Measurements from ENCODE around the gene TCF7L1. TPM values are rescaled to one million over a fixed set of nuclear protein-coding genes. Genes with fewer than 3 reads are reported as not detected.
"Not testable (repeated sequence)": the region's sequence is repeated elsewhere in the genome, so short reads cannot be mapped to it uniquely, and the experiment has no call there.

The TCF7L1 gene
- total RNA-seq, 6 experiments from 2014 or later = 1.2 to 8.8 (median 3.7) TPM

DNA sequence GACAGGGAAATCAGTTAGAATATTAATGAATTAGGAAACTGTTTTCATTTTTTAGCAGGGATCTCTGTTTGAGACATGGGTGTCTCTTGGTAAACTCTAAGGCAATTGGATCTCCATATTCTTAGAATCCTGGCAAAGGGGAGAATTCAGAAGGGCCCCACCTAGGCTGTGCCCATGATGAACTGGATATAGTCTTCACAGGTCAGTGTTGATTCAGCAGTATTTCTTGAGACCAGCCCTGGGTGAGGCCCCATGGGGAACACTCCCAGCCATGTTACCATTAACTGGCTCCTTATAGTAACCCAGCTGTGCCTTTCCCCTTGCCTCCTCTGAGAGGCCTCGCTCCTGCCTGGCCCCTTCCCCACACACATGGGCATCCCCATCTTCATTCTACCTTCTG is 76.7 kb downstream of the TCF7L1 start:
- intact Hi-C loops (cut with DNase I) = no loop called here
- no peak for DNase-seq

GRCh38 chr2:85210511-85210910 is 77.3 kb downstream of the TCF7L1 start:
- no peak overlapping the region for H3K27ac ChIP-seq
- no peaks in the 10 kb centered on the region for H3K36me3 ChIP-seq
- WGBS (ENCODE audit: insufficient coverage, low coverage, low lambda C conversion rate, missing lambda C conversion rate) = 65% methylated on average over 4 of the region's 7 CpGs
- no peaks in the 10 kb centered on the region for H3K27me3 ChIP-seq
- intact Hi-C loops (cut with DNase I) = no loop called here
- no peaks in the 10 kb centered on the region for H3K9me3 ChIP-seq
- DNase-seq (no peak), ATAC-seq (no peak)
- no peak for TF ChIP-seq POLR2A (IDR thresholded peaks at IDR 0.05)
- TF ChIP-seq, protein P1, sequence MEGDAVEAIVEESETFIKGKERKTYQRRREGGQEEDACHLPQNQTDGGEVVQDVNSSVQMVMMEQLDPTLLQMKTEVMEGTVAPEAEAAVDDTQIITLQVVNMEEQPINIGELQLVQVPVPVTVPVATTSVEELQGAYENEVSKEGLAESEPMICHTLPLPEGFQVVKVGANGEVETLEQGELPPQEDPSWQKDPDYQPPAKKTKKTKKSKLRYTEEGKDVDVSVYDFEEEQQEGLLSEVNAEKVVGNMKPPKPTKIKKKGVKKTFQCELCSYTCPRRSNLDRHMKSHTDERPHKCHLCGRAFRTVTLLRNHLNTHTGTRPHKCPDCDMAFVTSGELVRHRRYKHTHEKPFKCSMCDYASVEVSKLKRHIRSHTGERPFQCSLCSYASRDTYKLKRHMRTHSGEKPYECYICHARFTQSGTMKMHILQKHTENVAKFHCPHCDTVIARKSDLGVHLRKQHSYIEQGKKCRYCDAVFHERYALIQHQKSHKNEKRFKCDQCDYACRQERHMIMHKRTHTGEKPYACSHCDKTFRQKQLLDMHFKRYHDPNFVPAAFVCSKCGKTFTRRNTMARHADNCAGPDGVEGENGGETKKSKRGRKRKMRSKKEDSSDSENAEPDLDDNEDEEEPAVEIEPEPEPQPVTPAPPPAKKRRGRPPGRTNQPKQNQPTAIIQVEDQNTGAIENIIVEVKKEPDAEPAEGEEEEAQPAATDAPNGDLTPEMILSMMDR (IDR thresholded peaks at IDR 0.05) = no peak
- peaks cover 0 to 4% (median 0%) of the 10 kb centered on the region in 4 donors for H3K4me1 ChIP-seq
- H3K4me3 ChIP-seq = no peak overlapping the region

More for the DNA sequence above, 76.7 kb downstream of the TCF7L1 start:
- TF ChIP-seq, protein P1 (IDR thresholded peaks at IDR 0.05) = no peak
- TF ChIP-seq POLR2A (IDR thresholded peaks at IDR 0.05) = no peak
- Histone ChIP-seq H3K36me3 (no peaks in the 10 kb centered on the region), H3K27me3 (no peaks in the 10 kb centered on the region), H3K9me3 (no peaks in the 10 kb centered on the region), H3K4me1 (peaks cover 0 to 3% (median 0%) of the 10 kb centered on the region in 4 donors), H3K4me3 (no peak overlapping the region), H3K27ac (no peak overlapping the region)
- no peak for ATAC-seq
- WGBS (ENCODE audit: insufficient coverage, low coverage, low lambda C conversion rate, missing lambda C conversion rate) = no CpG with 5 or more reads among the region's 1 CpG

DNA sequence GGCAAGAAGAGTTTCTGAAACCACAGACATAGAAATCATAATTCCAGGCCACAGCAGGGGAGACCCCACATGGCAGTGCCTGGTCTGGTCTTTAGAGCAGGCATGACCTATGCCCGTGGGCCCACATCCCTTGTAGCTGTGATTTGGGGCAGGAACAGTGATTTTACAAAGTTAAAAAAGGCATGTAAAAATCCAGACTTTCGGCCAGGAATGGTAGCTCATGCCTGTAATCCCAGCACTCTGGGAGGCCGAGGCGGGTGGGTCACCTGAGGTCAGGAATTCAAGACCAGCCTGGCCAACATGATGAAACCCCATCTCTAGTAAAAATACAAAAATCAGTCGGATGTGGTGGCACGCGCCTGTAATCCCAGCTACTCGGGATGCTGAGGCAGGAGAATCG is 78.4 kb downstream of the TCF7L1 start:
- H3K9me3 ChIP-seq; H3K36me3 ChIP-seq; DNase-seq; H3K4me1 ChIP-seq; H3K27ac ChIP-seq; intact Hi-C loops (cut with DNase I); ATAC-seq; H3K4me3 ChIP-seq; H3K27me3 ChIP-seq: not testable (repeated sequence)
- 90% methylated on average over 4 of the region's 9 CpGs for WGBS (ENCODE audit: insufficient coverage, low coverage, low lambda C conversion rate, missing lambda C conversion rate)

DNA sequence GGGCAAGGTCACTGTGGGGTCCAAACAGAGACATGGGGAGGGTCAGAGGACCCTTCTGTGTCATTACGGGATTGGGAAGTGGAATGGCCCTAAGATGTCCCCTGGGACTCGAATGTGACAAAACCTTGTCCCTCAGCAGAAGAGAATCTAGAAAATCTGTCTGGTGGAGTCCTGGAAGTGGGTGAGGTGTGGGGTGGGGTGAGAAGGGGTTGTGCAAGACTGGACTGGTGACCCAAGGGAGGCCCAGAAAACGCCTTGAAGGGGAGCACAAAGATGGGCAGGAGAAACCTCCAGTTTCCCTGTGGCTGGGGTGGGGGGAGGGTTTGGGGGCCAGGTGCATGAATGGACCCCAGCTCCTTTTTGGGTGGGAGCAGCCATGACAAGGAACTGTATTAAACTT is 79.6 kb downstream of the TCF7L1 start:
- Histone ChIP-seq H3K4me3 (no peak overlapping the region), H3K27me3 (no peaks in the 10 kb centered on the region), H3K4me1 (peaks cover 0 to 4% (median 0%) of the 10 kb centered on the region in 4 donors), H3K36me3 (no peaks in the 10 kb centered on the region), H3K9me3 (no peaks in the 10 kb centered on the region), H3K27ac (no peak overlapping the region)
- ATAC-seq = no peak
- intact Hi-C loops (cut with DNase I) = no loop called here
- no peak for DNase-seq
- no peak for TF ChIP-seq POLR2A (IDR thresholded peaks at IDR 0.05)
- TF ChIP-seq, protein P1 (IDR thresholded peaks at IDR 0.05) = no peak
- 72% methylated on average over 2 of the region's 3 CpGs for whole genome bisulfite sequencing (ENCODE audit: insufficient coverage, low coverage, low lambda C conversion rate, missing lambda C conversion rate)

GRCh38 chr2:85213404-85213803 is 80.2 kb downstream of the TCF7L1 start:
- ATAC-seq (no peak), DNase-seq (no peak)
- Histone ChIP-seq H3K9me3 (no peaks in the 10 kb centered on the region), H3K4me3 (no peak overlapping the region), H3K4me1 (peaks cover 0 to 4% (median 0%) of the 10 kb centered on the region in 4 donors), H3K27me3 (no peaks in the 10 kb centered on the region), H3K27ac (no peak overlapping the region), H3K36me3 (no peaks in the 10 kb centered on the region)
- TF ChIP-seq, protein P1 (IDR thresholded peaks at IDR 0.05) = no peak
- TF ChIP-seq POLR2A (IDR thresholded peaks at IDR 0.05) = no peak
- intact Hi-C loops (cut with DNase I) = no loop called here
- WGBS (ENCODE audit: insufficient coverage, low coverage, low lambda C conversion rate, missing lambda C conversion rate) = 93% methylated on average over 2 of the region's 2 CpGs

All from right lobe of liver (tissue), 6 donors.